Adrenal gland (tissue), 12 donors: ENCODE measurements around the gene OTC. TPM values are rescaled to one million over a fixed set of nuclear protein-coding genes. Genes with fewer than 3 reads are reported as not detected.

Experiments
- DNase-seq, 7 donors: peaks; one replicate each; pipeline ENCODE4 v3.0.0-alpha.2; 2019 to 2020
- H3K27ac ChIP-seq, 5 donors: fragments of 200-600 bp; sonication (generic) in 4 of 5; 1 replicate in 3 of 5; 2 replicates in 2 of 5; pipeline versions ENCODE4 v1.5.1 to v1.8.0; 2016 to 2020; ENCODE audit warnings: mild to moderate bottlenecking in 1 of 5
- H3K27me3 ChIP-seq: fragments of 200-600 bp; 2 replicates; pipeline ENCODE4 v1.8.0; 2021
- H3K36me3 ChIP-seq, 2 donors: fragments of 200-600 bp; replicated peaks in 1 of 2; 1 replicate in 1 of 2; 2 replicates in 1 of 2; pipeline versions ENCODE4 v1.5.1 to v1.8.0; 2018 to 2022
- H3K4me1 ChIP-seq, 2 donors: fragments of 200-600 bp; replicated peaks in 1 of 2; 1 replicate in 1 of 2; 2 replicates in 1 of 2; pipeline versions ENCODE4 v1.5.1 to v1.8.0; 2018 to 2021
- H3K4me3 ChIP-seq, 4 donors: fragments of 200-600 bp; sonication (generic) in 3 of 4; one replicate each; pipeline ENCODE4 v1.5.1; 2016 to 2018
- H3K9me3 ChIP-seq, 3 donors: fragments of 200-600 bp; sonication (generic) in 1 of 3; replicated peaks in 1 of 3; 1 replicate in 2 of 3; 2 replicates in 1 of 3; pipeline versions ENCODE4 v1.5.1 to v1.8.0; 2016 to 2021
- CTCF ChIP-seq, 6 experiments: fragments of 450-650 bp in 4 of 6; fragments of 200-600 bp in 2 of 6; sonication (generic) in 1 of 6; IDR thresholded peaks; 1 replicate in 5 of 6; 2 replicates in 1 of 6; pipeline versions ENCODE4 v1.5.1 to v1.8.0; 2016 to 2021; ENCODE audit warnings: antibody characterized with exemption in 6 of 6, mild to moderate bottlenecking in 2 of 6, moderate library complexity in 1 of 6
- POLR2A ChIP-seq, 2 donors: fragments of 450-650 bp; IDR thresholded peaks; one replicate each; pipeline ENCODE4 v1.6.1; 2017; ENCODE audit warnings: antibody characterized with exemption in 2 of 2, mild to moderate bottlenecking in 2 of 2, moderate library complexity in 1 of 2
- WGBS, 4 donors: extraction: QIAGEN DNeasy Blood & Tissue Kit in 2 of 4; methylation state at CpG; one replicate each; pipeline versions ENCODE4 v1.1.5 to v1.1.7; 2013 to 2017; 5-methylcytosine and 5-hydroxymethylcytosine counted together
- intact Hi-C, 2 donors: fragments of 100-400 bp; cut with DNase I; formaldehyde crosslinking; loops; one replicate each; pipeline versions ENCODE4 v1.14.1 to v1.15.0; 2022 to 2023
- polyA plus RNA-seq, 3 donors: library from polyadenylated mRNA; stranded (reverse); fragments of 200-250 nt in 2 of 3; fragments of 350-450 nt in 1 of 3; fragmentation: Illumina TruSeq in 1 of 3; extraction: RNeasy Lipid Tissue Mini Kit (QIAGEN cat#74804) in 1 of 3; gene quantifications; one replicate each; pipeline ENCODE4 v1.2.3, GENCODE V29; 2013 to 2014
- total RNA-seq, 9 donors: library from RNA; depleted of rRNA in 4 of 9; stranded (reverse); fragments of >200 nt in 4 of 9; fragments of 120-200 nt in 1 of 9; fragmentation: NEBNext Ultra II Directional in 1 of 9; extraction: Animal tissue kit (Norgen Biotek cat#: 25700) in 1 of 9; gene quantifications; one replicate each; pipeline versions ENCODE4 v1.1.0 to v1.2.4, GENCODE V29; 2013 to 2023
- donor health status: healthy with polysubstance abuse.
- donor health status: Bipolar disorder and iron deficiency.
- donor health status: DM: yes; HTN: yes; CAD: no.
- donor health status: DM: no; HTN: no; CAD: no.
- donor health status: DM: no; HTN: no; CAD: no.
- donor health status: DM: yes; HTN: yes; CAD: no.

OTC gene
- total and polyA plus RNA-seq, 12 donors, result 0.14 to 0.54 (median 0.21) TPM; not detected in 8

- no peak for DNase-seq
- no peaks in the 10 kb centered on the region for H3K4me1 ChIP-seq
- H3K9me3 ChIP-seq, result no peaks in the 10 kb centered on the region
- no peak for TF ChIP-seq CTCF (IDR thresholded peaks at IDR 0.05)
- no peak for TF ChIP-seq POLR2A (IDR thresholded peaks at IDR 0.05)
- H3K27me3 ChIP-seq, result peaks cover 9% of the 10 kb centered on the region
- intact Hi-C loops, result no loop called here
- H3K27ac ChIP-seq, result no peak overlapping the region
- no peaks in the 10 kb centered on the region for H3K36me3 ChIP-seq
- no peak overlapping the region for H3K4me3 ChIP-seq
- 70 to 98% (median 89%) methylated on average over 3 to 8 of the region's 8 CpGs for WGBS, 4 donors
These were observed 4.0 kb downstream of the OTC start for GRCh38 chrX:38356401-38356800.

- WGBS, 4 donors, result 54 to 79% (median 60%) methylated on average over 4 of the region's 4 CpGs
- intact Hi-C loops, result no loop called here
These were observed 5.6 kb downstream of the OTC start for GRCh38 chrX:38357747-38358673.

DNA sequence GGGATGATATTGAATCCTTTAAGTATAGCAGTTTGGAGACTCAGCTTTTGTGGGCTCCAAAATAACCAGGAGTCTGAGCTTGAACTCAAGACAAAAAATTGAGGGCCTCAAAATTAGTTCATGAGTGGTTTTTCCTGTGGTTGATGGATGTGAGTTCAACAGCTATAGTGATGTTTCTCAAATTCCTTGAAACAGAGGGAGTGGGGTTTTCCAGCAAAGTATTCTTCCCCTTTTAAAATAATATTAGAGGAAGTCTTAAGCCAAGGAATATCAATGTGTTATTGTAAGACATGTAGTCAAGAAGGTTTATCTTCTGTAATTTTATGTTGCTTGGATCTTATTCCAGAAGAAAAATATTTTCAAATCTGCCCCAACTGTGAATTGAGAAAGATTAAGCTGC lies 10.6 kb downstream of the OTC start:
- no peaks in the 10 kb centered on the region for H3K36me3 ChIP-seq
- H3K9me3 ChIP-seq, result no peaks in the 10 kb centered on the region
- H3K4me3 ChIP-seq, result no peak overlapping the region
- intact Hi-C loops, result no loop called here
- no peak for DNase-seq
- no peak overlapping the region for H3K27ac ChIP-seq
- H3K27me3 ChIP-seq, result peaks cover under 1% of the 10 kb centered on the region
- peaks cover 0 to 6% of the 10 kb centered on the region in 2 donors for H3K4me1 ChIP-seq
- TF ChIP-seq CTCF (IDR thresholded peaks at IDR 0.05) (no peak), POLR2A (IDR thresholded peaks at IDR 0.05) (no peak)

More at GRCh38 chrX:38357747-38358673, 5.6 kb downstream of the OTC start:
- no peak for TF ChIP-seq POLR2A (IDR thresholded peaks at IDR 0.05)
- TF ChIP-seq CTCF (IDR thresholded peaks at IDR 0.05), result no peak
- Histone ChIP-seq H3K9me3 (no peaks in the 10 kb centered on the region), H3K27ac (no peak overlapping the region), H3K36me3 (no peaks in the 10 kb centered on the region), H3K4me3 (no peak overlapping the region), H3K27me3 (peaks cover 9% of the 10 kb centered on the region), H3K4me1 (no peaks in the 10 kb centered on the region)
- DNase-seq, result no peak

DNA sequence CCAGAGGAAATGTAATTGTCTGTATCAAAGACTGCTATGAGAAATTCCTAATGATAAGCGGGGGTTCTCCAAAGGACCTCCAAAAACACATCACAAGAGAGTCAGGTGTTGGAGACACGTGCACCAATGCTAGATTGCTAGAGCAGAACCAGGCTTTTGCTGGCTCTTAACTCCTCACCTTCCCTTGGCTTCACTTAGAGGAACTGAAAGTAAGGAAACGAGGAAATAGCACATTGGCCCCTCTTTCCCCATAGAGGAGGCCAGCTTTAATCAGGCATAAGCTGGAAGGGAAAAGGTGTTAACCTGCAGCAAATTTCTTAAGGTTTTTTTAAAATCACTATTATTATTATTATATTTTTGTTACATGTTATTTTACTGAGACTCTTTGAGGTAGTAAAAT lies 13.6 kb downstream of the OTC start:
- H3K27ac ChIP-seq, result no peak overlapping the region
- DNase-seq, result no peak
- no peak overlapping the region for H3K4me3 ChIP-seq
- H3K27me3 ChIP-seq, result peaks cover 5% of the 10 kb centered on the region
- WGBS, 4 donors, result 38 to 89% (median 64%) methylated on average over 3 of the region's 3 CpGs
- H3K36me3 ChIP-seq, result no peaks in the 10 kb centered on the region
- H3K4me1 ChIP-seq, result peaks cover 0 to 6% of the 10 kb centered on the region in 2 donors
- intact Hi-C loops, result no loop called here
- no peak for TF ChIP-seq POLR2A (IDR thresholded peaks at IDR 0.05)
- H3K9me3 ChIP-seq, result no peaks in the 10 kb centered on the region

DNA sequence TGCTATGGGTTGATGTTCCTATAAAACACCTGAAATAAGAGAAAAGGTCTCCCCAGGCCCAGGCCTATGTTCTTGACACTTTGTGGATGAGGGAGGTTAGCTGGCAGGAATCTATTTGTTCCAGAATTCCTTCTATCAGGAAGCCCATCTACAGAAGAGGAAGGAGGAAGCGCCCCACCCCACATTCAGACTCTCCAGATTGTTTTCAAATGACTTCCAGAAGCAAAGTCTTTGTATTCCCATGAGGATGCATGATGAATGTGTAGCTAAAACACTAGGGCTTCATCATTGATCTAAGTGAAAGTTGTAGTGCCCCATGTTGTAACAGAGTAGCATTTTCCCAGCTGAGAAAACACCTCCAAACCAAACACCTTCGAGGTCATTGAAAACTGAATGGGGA lies 16.4 kb downstream of the OTC start:
- 52 to 83% (median 63%) methylated on average over 2 of the region's 2 CpGs for WGBS, 4 donors
- no peak for TF ChIP-seq POLR2A (IDR thresholded peaks at IDR 0.05)
- no peak for TF ChIP-seq CTCF (IDR thresholded peaks at IDR 0.05)
- no peak overlapping the region for H3K4me3 ChIP-seq
- no peak overlapping the region for H3K27ac ChIP-seq
- H3K4me1 ChIP-seq, result no peaks in the 10 kb centered on the region
- no peak for DNase-seq
- H3K27me3 ChIP-seq, result peaks cover 17% of the 10 kb centered on the region
- intact Hi-C loops, result no loop called here
- H3K9me3 ChIP-seq, result no peaks in the 10 kb centered on the region
- H3K36me3 ChIP-seq, result no peaks in the 10 kb centered on the region
